Measurements from ENCODE around the gene ARHGAP8.

GRCh38 chr22:44860311-44860710, 107.9 kb downstream of the ARHGAP8 start:
- TF ChIP-seq CTCF (IDR thresholded peaks at IDR 0.05 in 8 of 11, conservative IDR thresholded peaks at IDR 0.05 in 3 of 11) = no peak
- TF ChIP-seq POLR2AphosphoS5 (IDR thresholded peaks at IDR 0.05) = no peak
